PC-9 (cell line): ENCODE data around the gene GJB4. TPM values are rescaled to one million over a fixed set of nuclear protein-coding genes. Genes with fewer than 3 reads are reported as not detected.

Experiments
- BruUV-seq: library from RNA; stranded (reverse); fragments of 400-500 nt; replicated peaks from 2 replicates; lab custom pipeline; 2021; lab: Mats Ljungman, UMichigan
- CTCF ChIA-PET: fragments of 300-600 bp; sonication (Branson Sonifier 250); formaldehyde crosslinking; loops from one replicate; lab custom pipeline; 2022; ENCODE audit warnings: antibody characterized with exemption; lab: Charles Lee
- POLR2A ChIA-PET: fragments of 300-600 bp; sonication (Branson Sonifier 250); formaldehyde crosslinking; loops from one replicate; lab custom pipeline; 2022; ENCODE audit warnings: antibody characterized with exemption; ENCODE audit not compliant: unreplicated experiment; lab: Charles Lee
- DNase-seq, 2 experiments: peaks; one replicate each; pipeline versions ENCODE4 v3.0.0 to v3.0.0-alpha.2; 2015 to 2022; ENCODE audit warnings: mixed read lengths in 1 of 2
- H2AFZ ChIP-seq: fragments of 200-600 bp; sonication (generic); 2 replicates; pipeline ENCODE4 v1.8.1; 2017; ENCODE audit warnings: antibody characterized with exemption
- H3F3A ChIP-seq: fragments of 200-600 bp; sonication (generic); 2 replicates; pipeline ENCODE4 v1.8.1; 2017; ENCODE audit warnings: antibody characterized with exemption, mild to moderate bottlenecking, low read depth; ENCODE audit not compliant: insufficient read depth
- H3K27ac ChIP-seq: fragments of 200-600 bp; sonication (generic); 2 replicates; pipeline ENCODE4 v1.6.1; 2016; ENCODE audit warnings: mixed run types
- H3K27me3 ChIP-seq: fragments of 200-600 bp; sonication (generic); 2 replicates; pipeline ENCODE4 v1.6.1; 2016; ENCODE audit warnings: low read depth, mixed run types; ENCODE audit not compliant: insufficient read depth
- H3K36me3 ChIP-seq: fragments of 200-600 bp; sonication (generic); 2 replicates; pipeline ENCODE4 v1.6.1; 2016; ENCODE audit warnings: low read depth, mixed run types
- H3K4me1 ChIP-seq: fragments of 200-600 bp; sonication (generic); replicated peaks from 2 replicates; pipeline ENCODE4 v1.6.1; 2016; ENCODE audit warnings: mixed run types; ENCODE audit not compliant: insufficient read depth
- H3K4me2 ChIP-seq: fragments of 200-600 bp; sonication (generic); 2 replicates; pipeline ENCODE4 v1.6.1; 2017; ENCODE audit warnings: mixed run types
- H3K4me3 ChIP-seq: fragments of 200-600 bp; sonication (generic); 2 replicates; pipeline ENCODE4 v1.6.1; 2016; ENCODE audit warnings: mixed run types
- H3K79me2 ChIP-seq: fragments of 200-600 bp; sonication (generic); 2 replicates; pipeline ENCODE4 v1.6.1; 2017; ENCODE audit warnings: low read depth, mixed run types
- H3K9me2 ChIP-seq: fragments of 200-600 bp; sonication (generic); 2 replicates; pipeline ENCODE4 v1.8.1; 2017; ENCODE audit warnings: mild to moderate bottlenecking; ENCODE audit not compliant: insufficient read depth
- H3K9me3 ChIP-seq: fragments of 200-600 bp; sonication (generic); 2 replicates; pipeline ENCODE4 v1.8.1; 2016; ENCODE audit warnings: low read depth; ENCODE audit not compliant: insufficient read depth
- H4K20me1 ChIP-seq: fragments of 200-600 bp; sonication (generic); 2 replicates; pipeline ENCODE4 v1.8.1; 2017; ENCODE audit not compliant: insufficient read depth
- CTCF ChIP-seq: fragments of 200-600 bp; sonication (generic); conservative IDR thresholded peaks from 2 replicates; pipeline ENCODE4 v1.6.1; 2017; ENCODE audit warnings: mixed run types, antibody characterized with exemption, mild to moderate bottlenecking, moderate library complexity
- EZH2 ChIP-seq: fragments of 200-600 bp; sonication (generic); IDR thresholded peaks from 2 replicates; pipeline ENCODE4 v1.8.0; 2017; ENCODE audit warnings: antibody characterized with exemption, low read depth
- intact Hi-C: fragments of 100-400 bp; cut with micrococcal nuclease; formaldehyde crosslinking; loops from one replicate; pipeline ENCODE4 v1.10.0; 2022; ENCODE audit not compliant: unreplicated experiment
- total RNA-seq: library from RNA; stranded (reverse); gene quantifications from 2 replicates; pipeline ENCODE4 v1.2.3, GENCODE V29; 2021

The GJB4 gene
- total RNA-seq, 1 experiment from 2014 or later, result 5.8 TPM

- Histone ChIP-seq H3K9me3 (peaks cover 3% of the 10 kb centered on the region; the same call in 1 of the 2 replicates), H3K27ac (peak overlapping the region; percentile 89), H4K20me1 (no peaks in the 10 kb centered on the region), H3F3A (peaks cover 35% of the 10 kb centered on the region), H3K9me2 (no peaks in the 10 kb centered on the region), H3K4me1 (peaks cover 43% of the 10 kb centered on the region), H3K27me3 (no peaks in the 10 kb centered on the region), H2AFZ (no peak overlapping the region), H3K79me2 (no peaks in the 10 kb centered on the region), H3K4me3 (peak overlapping the region; percentile 8; the same call in 1 of the 2 replicates), H3K4me2 (peak overlapping the region; percentile 72), H3K36me3 (no peaks in the 10 kb centered on the region)
- TF ChIP-seq EZH2, result no peak
- TF ChIP-seq CTCF, result no peak
- ChIA-PET POLR2A (interaction anchor here (0.8 to 1.5 kb wide), 4 partner anchors 17 to 175 kb away, joined by 4 to 13 read pairs (median 6); no protein-coding TSS in a partner anchor), CTCF (interaction anchor here (0.6 to 1.6 kb wide), 3 partner anchors 19 to 1080 kb away, joined by 3 to 11 read pairs (median 3); partner anchors contain the start of gene GJB3)
- intact Hi-C loops, result loop anchor here (1.0 kb wide), 1 partner anchor 19 kb away; the partner anchor contains the start of gene GJB3
- BruUV-seq, result TSS peak; percentile 85
- peak; percentile 72 for DNase-seq
Observed at GRCh38 chr1:34762474-34763141, 3.1 kb downstream of the GJB4 start.

GRCh38 chr1:34763142-34763781, 3.7 kb downstream of the GJB4 start:
- intact Hi-C loops, result loop anchor here (1.0 kb wide), 1 partner anchor 18 kb away; the partner anchor contains the start of gene GJB3
- Histone ChIP-seq H3K4me2 (peak overlapping the region; percentile 72), H3F3A (peaks cover 35% of the 10 kb centered on the region), H3K4me1 (peaks cover 43% of the 10 kb centered on the region), H3K4me3 (peak overlapping the region; percentile 8; the same call in 1 of the 2 replicates), H3K79me2 (no peaks in the 10 kb centered on the region), H3K27ac (peak overlapping the region; percentile 89), H3K9me2 (no peaks in the 10 kb centered on the region), H3K36me3 (no peaks in the 10 kb centered on the region), H4K20me1 (no peaks in the 10 kb centered on the region), H3K27me3 (no peaks in the 10 kb centered on the region), H3K9me3 (peaks cover 3% of the 10 kb centered on the region; the same call in 1 of the 2 replicates), H2AFZ (no peak overlapping the region)
- POLR2A ChIA-PET, result interaction anchor here (0.8 to 1.5 kb wide), 4 partner anchors 16 to 176 kb away, joined by 4 to 13 read pairs (median 6); no protein-coding TSS in a partner anchor
- peak; percentile 71 to 99 for DNase-seq
- no TSS peak for BruUV-seq
- CTCF ChIA-PET, result interaction anchor here (0.6 to 1.6 kb wide), 3 partner anchors 18 to 1081 kb away, joined by 3 to 11 read pairs (median 3); partner anchors contain the start of gene GJB3
- TF ChIP-seq EZH2 (no peak), CTCF (no peak)

- ChIA-PET CTCF (no interaction called here), POLR2A (no interaction called here)
- H3K27me3 ChIP-seq, result no peaks in the 10 kb centered on the region
- BruUV-seq, result no TSS peak
- no peaks in the 10 kb centered on the region for H3K79me2 ChIP-seq
- no peak overlapping the region for H3K4me3 ChIP-seq
- H3K9me3 ChIP-seq, result peaks cover 3% of the 10 kb centered on the region; the same call in 1 of the 2 replicates
- H2AFZ ChIP-seq, result no peak overlapping the region
- peaks cover 17% of the 10 kb centered on the region for H3K4me1 ChIP-seq
- no peak for DNase-seq
- H3K36me3 ChIP-seq, result no peaks in the 10 kb centered on the region
- peaks cover 11% of the 10 kb centered on the region for H3F3A ChIP-seq
- no peak overlapping the region for H3K27ac ChIP-seq
- H3K4me2 ChIP-seq, result no peak overlapping the region
- 0 out of 2 replicates have a peak, but pooled peaks cover 3% of the 10 kb centered on the region for H3K9me2 ChIP-seq
- TF ChIP-seq EZH2 (no peak), CTCF (no peak)
- no peaks in the 10 kb centered on the region for H4K20me1 ChIP-seq
- intact Hi-C loops, result no loop called here
Observed at GRCh38 chr1:34768856-34769255, 9.3 kb downstream of the GJB4 start.
